SK-N-SH treated with all-trans-retinoic acid at 6 μM for 48 hours (cell line): Measurements from ENCODE around the gene S100Z.
"Not testable (repeated sequence)": the region's sequence is repeated elsewhere in the genome, so short reads cannot be mapped to it uniquely, and the experiment has no call there.

ENCODE experiments used
- ATAC-seq: fragments of 200-7000 bp; cut with Tn5 transposase; 3 replicates; pipeline ENCODE4 v1.9.1; 2020; ENCODE audit warnings: mild to moderate bottlenecking, moderate library complexity
- ARNTL ChIP-seq: fragments of 450-650 bp; formaldehyde crosslinking; IDR thresholded peaks from 2 replicates; pipeline ENCODE4 v1.5.0; 2020; ENCODE audit warnings: low read depth, mild to moderate bottlenecking, moderate library complexity, borderline replicate concordance
- BACH2 ChIP-seq: fragments of 250-450 bp; sonication (Bioruptor Pico); IDR thresholded peaks from 2 replicates; pipeline ENCODE4 v1.9.0; 2021; ENCODE audit warnings: mild to moderate bottlenecking, borderline replicate concordance
- CSDC2 ChIP-seq: fragments of 250-450 bp; sonication (Bioruptor Pico); IDR thresholded peaks from 2 replicates; pipeline ENCODE4 v1.5.0; 2020; ENCODE audit warnings: mild to moderate bottlenecking, moderate library complexity
- ESRRG ChIP-seq: fragments of 250-450 bp; sonication (Bioruptor Pico); IDR thresholded peaks from 2 replicates; pipeline ENCODE4 v1.6.1; 2021; ENCODE audit warnings: mild to moderate bottlenecking
- GLIS3 ChIP-seq: fragments of 250-450 bp; sonication (Bioruptor Pico); IDR thresholded peaks from 2 replicates; pipeline ENCODE4 v1.5.0; 2020; ENCODE audit warnings: mild to moderate bottlenecking, moderate library complexity
- ISL1 ChIP-seq: fragments of 250-450 bp; sonication (Bioruptor Pico); IDR thresholded peaks from 2 replicates; pipeline ENCODE4 v2.1.2; 2022; ENCODE audit warnings: mild to moderate bottlenecking, moderate library complexity
- OSR1 ChIP-seq: fragments of 250-450 bp; sonication (Bioruptor Pico); IDR thresholded peaks from 2 replicates; pipeline ENCODE4 v1.8.0; 2022; ENCODE audit warnings: moderate library complexity, mild to moderate bottlenecking, inconsistent platforms
- PPARA ChIP-seq: fragments of 250-450 bp; sonication (Bioruptor Pico); IDR thresholded peaks from 2 replicates; pipeline ENCODE4 v1.5.0; 2020; ENCODE audit warnings: mild to moderate bottlenecking, borderline replicate concordance
- RARB ChIP-seq: fragments of 250-450 bp; sonication (Bioruptor Pico); IDR thresholded peaks from 2 replicates; pipeline ENCODE4 v1.8.0; 2021; ENCODE audit warnings: mild to moderate bottlenecking, moderate library complexity
- SNAI2 ChIP-seq: fragments of 250-450 bp; sonication (Bioruptor Pico); IDR thresholded peaks from 2 replicates; pipeline ENCODE4 v1.5.0; 2020; ENCODE audit warnings: mild to moderate bottlenecking, moderate library complexity
- TCF4 ChIP-seq: fragments of 250-450 bp; sonication (Bioruptor Pico); IDR thresholded peaks from 2 replicates; pipeline ENCODE4 v1.8.0; 2021; ENCODE audit warnings: mild to moderate bottlenecking, moderate library complexity, borderline replicate concordance
- TOX ChIP-seq: fragments of 250-450 bp; sonication (Bioruptor Pico); IDR thresholded peaks from 2 replicates; pipeline ENCODE4 v1.8.0; 2021; ENCODE audit warnings: mild to moderate bottlenecking, moderate library complexity, borderline replicate concordance
- ZC3H10 ChIP-seq: fragments of 250-450 bp; sonication (Bioruptor Pico); IDR thresholded peaks from 2 replicates; pipeline ENCODE4 v1.5.1; 2021; ENCODE audit warnings: mild to moderate bottlenecking, moderate library complexity
- ZFP3 ChIP-seq: fragments of 250-450 bp; sonication (Bioruptor Pico); IDR thresholded peaks from 2 replicates; pipeline ENCODE4 v1.5.0; 2020; ENCODE audit warnings: mild to moderate bottlenecking, moderate library complexity
- ZFP30 ChIP-seq: fragments of 450-650 bp; formaldehyde crosslinking; IDR thresholded peaks from 2 replicates; pipeline ENCODE4 v1.5.0; 2022; ENCODE audit warnings: mild to moderate bottlenecking, moderate library complexity
- ZNF565 ChIP-seq: fragments of 450-650 bp; formaldehyde crosslinking; conservative IDR thresholded peaks from 2 replicates; pipeline ENCODE4 v1.5.0; 2020; ENCODE audit warnings: low read depth, mild to moderate bottlenecking, moderate library complexity
- ZNF70 ChIP-seq: fragments of 450-650 bp; formaldehyde crosslinking; IDR thresholded peaks from 2 replicates; pipeline ENCODE4 v1.5.0; 2020; ENCODE audit warnings: mild to moderate bottlenecking, moderate library complexity
- ZNF8 ChIP-seq: fragments of 450-650 bp; formaldehyde crosslinking; IDR thresholded peaks from 2 replicates; pipeline ENCODE4 v1.5.0; 2020; ENCODE audit warnings: mild to moderate bottlenecking, moderate library complexity
- TF ChIP-seq, protein P1 (sequence below): fragments of 250-450 bp; sonication (Bioruptor Pico); IDR thresholded peaks from 2 replicates; pipeline ENCODE4 v1.5.1; 2021; ENCODE audit warnings: mild to moderate bottlenecking, moderate library complexity
- TF ChIP-seq, protein P2 (sequence below): fragments of 250-450 bp; sonication (Bioruptor Pico); IDR thresholded peaks from 2 replicates; pipeline ENCODE4 v1.5.0; 2020; ENCODE audit warnings: mild to moderate bottlenecking, moderate library complexity
- TF ChIP-seq, protein P3 (sequence below): fragments of 250-450 bp; sonication (Bioruptor Pico); IDR thresholded peaks from 2 replicates; pipeline ENCODE4 v1.8.0; 2021; ENCODE audit warnings: low read depth, mild to moderate bottlenecking, moderate library complexity, borderline replicate concordance
- TF ChIP-seq, protein P4 (sequence below): fragments of 250-450 bp; sonication (Bioruptor Pico); IDR thresholded peaks from 2 replicates; pipeline ENCODE4 v1.8.0; 2020; ENCODE audit warnings: mild to moderate bottlenecking, moderate library complexity, borderline replicate concordance

The S100Z gene

DNA sequence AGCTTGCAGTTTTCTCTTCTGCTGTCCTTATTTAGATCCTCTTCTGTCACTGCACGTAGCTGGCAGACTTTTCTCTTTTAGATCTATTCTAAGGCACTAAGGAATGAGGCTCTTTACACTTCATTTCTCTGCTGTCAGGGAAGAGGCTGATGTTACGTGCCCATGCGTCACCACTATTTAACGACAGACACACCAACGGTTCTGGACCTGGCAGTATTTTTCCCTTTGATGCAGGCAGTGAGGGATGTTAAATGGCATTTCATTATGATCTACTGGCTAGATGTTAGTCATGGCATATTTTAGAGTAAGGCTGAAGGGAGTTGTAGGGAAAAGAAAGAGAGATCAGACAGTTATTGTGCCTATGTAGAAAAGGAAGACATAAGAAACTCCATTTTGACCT lies 94.8 kb downstream of the S100Z start:
- no peak for ATAC-seq
- TF ChIP-seq BACH2 (CRISPR knock-in tag) (no peak), CSDC2 (no peak), ZFP3 (CRISPR knock-in tag) (no peak), TOX (no peak), OSR1 (CRISPR knock-in tag) (no peak)

DNA sequence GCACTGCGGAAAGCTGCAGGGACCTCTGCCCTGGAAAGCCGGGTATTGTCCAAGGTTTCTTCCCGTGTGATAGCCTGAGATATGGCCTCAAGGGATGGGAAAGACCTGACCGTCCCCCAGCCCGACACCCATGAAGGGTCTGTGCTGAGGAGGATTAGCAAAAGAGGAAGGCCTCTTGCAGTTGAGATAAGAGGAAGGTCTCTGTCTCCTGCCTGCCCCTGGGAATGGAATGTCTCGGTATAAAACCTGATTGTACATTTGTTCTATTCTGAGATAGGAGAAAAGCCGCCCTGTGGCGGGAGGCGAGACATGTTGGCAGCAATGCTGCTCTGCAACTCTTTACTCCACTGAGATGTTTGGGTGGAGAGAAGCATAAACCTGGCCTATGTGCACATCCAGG lies 95.4 kb downstream of the S100Z start:
- ATAC-seq = not testable (repeated sequence)

DNA sequence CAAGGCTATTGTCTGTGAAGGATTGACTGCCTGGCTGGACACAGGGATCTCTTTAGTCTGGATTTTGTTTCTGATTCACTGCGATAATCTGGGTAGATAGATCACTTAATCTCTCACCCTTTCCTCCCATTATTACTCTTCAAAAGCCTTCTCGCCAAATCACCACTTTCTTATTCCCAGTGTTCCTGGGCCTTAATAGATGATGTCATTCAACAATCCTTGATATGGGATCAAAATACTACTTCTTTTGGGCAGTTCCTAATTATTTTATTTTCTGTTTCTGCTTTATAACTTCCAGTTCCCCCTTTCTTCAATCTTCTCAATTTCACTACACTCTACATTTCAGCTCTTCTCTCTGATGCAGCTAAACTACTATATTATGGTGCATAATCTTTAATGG lies 96.3 kb downstream of the S100Z start:
- TF ChIP-seq ZC3H10 (CRISPR knock-in tag) = no peak
- no peak for TF ChIP-seq ISL1 (CRISPR knock-in tag)
- TF ChIP-seq, protein P1, sequence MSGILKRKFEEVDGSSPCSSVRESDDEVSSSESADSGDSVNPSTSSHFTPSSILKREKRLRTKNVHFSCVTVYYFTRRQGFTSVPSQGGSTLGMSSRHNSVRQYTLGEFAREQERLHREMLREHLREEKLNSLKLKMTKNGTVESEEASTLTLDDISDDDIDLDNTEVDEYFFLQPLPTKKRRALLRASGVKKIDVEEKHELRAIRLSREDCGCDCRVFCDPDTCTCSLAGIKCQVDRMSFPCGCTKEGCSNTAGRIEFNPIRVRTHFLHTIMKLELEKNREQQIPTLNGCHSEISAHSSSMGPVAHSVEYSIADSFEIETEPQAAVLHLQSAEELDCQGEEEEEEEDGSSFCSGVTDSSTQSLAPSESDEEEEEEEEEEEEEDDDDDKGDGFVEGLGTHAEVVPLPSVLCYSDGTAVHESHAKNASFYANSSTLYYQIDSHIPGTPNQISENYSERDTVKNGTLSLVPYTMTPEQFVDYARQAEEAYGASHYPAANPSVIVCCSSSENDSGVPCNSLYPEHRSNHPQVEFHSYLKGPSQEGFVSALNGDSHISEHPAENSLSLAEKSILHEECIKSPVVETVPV (CRISPR knock-in tag) = no peak
- no peak for TF ChIP-seq PPARA (CRISPR knock-in tag)
- TF ChIP-seq ZNF70 (CRISPR knock-in tag) = no peak
- no peak for TF ChIP-seq ZNF565 (CRISPR knock-in tag)
- TF ChIP-seq TOX = no peak
- no peak for TF ChIP-seq BACH2 (CRISPR knock-in tag)
- TF ChIP-seq ZFP30 (CRISPR knock-in tag) = no peak
- TF ChIP-seq OSR1 (CRISPR knock-in tag) = no peak
- TF ChIP-seq, all 23 proteins: peak for 0
- ATAC-seq = no peak

DNA sequence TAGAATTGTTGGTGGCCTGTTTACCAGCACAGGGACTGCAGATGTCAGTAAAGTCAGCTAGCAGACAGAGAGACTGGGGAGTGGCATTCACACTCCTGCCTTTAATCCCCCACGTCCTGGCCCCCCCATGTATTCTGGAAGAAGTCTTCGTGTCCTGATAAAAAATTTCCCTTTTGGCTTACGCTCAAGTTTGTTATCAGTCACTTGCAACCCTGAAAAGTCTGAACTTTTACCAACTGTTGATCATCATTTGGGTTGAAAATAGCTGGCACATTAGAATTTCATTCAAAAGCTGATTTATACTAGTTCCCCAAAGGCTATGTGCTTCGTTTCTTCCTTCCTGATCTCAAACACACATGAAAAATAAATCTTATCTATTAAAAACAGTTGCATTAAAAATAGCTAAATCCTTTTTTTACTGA lies 97.3 kb downstream of the S100Z start:
- TF ChIP-seq RARB (CRISPR knock-in tag) (no peak), SNAI2 (no peak), ZFP30 (CRISPR knock-in tag) (no peak), BACH2 (CRISPR knock-in tag) (no peak), ZNF70 (CRISPR knock-in tag) (no peak), ISL1 (CRISPR knock-in tag) (no peak)
- ATAC-seq = no peak

DNA sequence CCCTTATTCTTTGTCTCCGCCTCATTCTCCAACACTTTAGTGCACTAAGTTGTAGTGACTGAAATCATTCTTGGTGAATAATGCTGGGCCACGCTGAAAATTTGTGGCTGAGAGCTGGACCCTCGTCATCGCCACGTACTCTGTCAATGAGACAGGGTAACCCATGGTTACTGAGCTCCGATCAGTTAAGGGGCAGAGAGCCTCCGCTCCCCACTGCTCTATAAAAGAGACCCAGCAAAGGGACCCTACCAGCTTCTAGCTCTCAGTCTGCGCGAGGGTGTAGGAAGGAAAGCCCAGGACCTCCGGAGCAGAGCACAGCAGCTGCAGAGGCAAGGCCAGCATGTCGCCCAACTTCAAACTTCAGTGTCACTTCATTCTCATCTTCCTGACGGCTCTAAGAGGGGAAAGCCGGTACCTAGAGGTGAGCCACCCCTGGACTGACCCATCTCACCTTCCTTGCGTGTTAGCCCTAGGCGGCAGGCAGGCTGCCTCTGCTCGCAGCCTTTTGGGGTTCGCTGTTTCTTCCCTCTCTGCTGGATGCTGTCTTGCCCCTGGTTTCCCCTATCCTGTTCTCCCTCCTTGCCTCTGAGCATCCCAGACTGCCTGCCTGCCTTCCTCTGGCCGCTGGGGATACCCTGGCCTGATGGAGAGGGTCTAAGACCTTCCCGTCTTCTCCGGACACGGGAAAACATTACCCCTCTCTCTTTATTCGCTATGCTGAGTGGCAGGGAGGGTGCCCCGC lies 103.2 kb downstream of the S100Z start, which contains the start of gene CRHBP:
TSS of gene CRHBP (plus strand) at position 251 of the 742 bp plus-strand sequence. CDS start at position 341, 90 bp downstream.
- peak; percentile 64 for ATAC-seq
- TF ChIP-seq ZNF8 (no peak), ESRRG (CRISPR knock-in tag) (no peak), PPARA (CRISPR knock-in tag) (no peak), BACH2 (CRISPR knock-in tag) (no peak), GLIS3 (CRISPR knock-in tag) (no peak), TOX (no peak), ARNTL (CRISPR knock-in tag) (no peak), ZFP3 (CRISPR knock-in tag) (no peak), ZNF70 (CRISPR knock-in tag) (no peak), RARB (CRISPR knock-in tag) (no peak), SNAI2 (no peak), OSR1 (CRISPR knock-in tag) (no peak), ZC3H10 (CRISPR knock-in tag) (no peak), CSDC2 (no peak), ZNF565 (CRISPR knock-in tag) (no peak), TCF4 (CRISPR knock-in tag) (no peak), ISL1 (CRISPR knock-in tag) (no peak)
- TF ChIP-seq, protein P2, sequence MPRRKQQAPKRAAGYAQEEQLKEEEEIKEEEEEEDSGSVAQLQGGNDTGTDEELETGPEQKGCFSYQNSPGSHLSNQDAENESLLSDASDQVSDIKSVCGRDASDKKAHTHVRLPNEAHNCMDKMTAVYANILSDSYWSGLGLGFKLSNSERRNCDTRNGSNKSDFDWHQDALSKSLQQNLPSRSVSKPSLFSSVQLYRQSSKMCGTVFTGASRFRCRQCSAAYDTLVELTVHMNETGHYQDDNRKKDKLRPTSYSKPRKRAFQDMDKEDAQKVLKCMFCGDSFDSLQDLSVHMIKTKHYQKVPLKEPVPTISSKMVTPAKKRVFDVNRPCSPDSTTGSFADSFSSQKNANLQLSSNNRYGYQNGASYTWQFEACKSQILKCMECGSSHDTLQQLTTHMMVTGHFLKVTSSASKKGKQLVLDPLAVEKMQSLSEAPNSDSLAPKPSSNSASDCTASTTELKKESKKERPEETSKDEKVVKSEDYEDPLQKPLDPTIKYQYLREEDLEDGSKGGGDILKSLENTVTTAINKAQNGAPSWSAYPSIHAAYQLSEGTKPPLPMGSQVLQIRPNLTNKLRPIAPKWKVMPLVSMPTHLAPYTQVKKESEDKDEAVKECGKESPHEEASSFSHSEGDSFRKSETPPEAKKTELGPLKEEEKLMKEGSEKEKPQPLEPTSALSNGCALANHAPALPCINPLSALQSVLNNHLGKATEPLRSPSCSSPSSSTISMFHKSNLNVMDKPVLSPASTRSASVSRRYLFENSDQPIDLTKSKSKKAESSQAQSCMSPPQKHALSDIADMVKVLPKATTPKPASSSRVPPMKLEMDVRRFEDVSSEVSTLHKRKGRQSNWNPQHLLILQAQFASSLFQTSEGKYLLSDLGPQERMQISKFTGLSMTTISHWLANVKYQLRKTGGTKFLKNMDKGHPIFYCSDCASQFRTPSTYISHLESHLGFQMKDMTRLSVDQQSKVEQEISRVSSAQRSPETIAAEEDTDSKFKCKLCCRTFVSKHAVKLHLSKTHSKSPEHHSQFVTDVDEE (CRISPR knock-in tag) = no peak
- TF ChIP-seq, protein P3, sequence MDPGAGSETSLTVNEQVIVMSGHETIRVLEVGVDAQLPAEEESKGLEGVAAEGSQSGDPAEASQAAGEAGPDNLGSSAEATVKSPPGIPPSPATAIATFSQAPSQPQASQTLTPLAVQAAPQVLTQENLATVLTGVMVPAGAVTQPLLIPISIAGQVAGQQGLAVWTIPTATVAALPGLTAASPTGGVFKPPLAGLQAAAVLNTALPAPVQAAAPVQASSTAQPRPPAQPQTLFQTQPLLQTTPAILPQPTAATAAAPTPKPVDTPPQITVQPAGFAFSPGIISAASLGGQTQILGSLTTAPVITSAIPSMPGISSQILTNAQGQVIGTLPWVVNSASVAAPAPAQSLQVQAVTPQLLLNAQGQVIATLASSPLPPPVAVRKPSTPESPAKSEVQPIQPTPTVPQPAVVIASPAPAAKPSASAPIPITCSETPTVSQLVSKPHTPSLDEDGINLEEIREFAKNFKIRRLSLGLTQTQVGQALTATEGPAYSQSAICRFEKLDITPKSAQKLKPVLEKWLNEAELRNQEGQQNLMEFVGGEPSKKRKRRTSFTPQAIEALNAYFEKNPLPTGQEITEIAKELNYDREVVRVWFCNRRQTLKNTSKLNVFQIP (CRISPR knock-in tag) = no peak
- TF ChIP-seq, protein P4, sequence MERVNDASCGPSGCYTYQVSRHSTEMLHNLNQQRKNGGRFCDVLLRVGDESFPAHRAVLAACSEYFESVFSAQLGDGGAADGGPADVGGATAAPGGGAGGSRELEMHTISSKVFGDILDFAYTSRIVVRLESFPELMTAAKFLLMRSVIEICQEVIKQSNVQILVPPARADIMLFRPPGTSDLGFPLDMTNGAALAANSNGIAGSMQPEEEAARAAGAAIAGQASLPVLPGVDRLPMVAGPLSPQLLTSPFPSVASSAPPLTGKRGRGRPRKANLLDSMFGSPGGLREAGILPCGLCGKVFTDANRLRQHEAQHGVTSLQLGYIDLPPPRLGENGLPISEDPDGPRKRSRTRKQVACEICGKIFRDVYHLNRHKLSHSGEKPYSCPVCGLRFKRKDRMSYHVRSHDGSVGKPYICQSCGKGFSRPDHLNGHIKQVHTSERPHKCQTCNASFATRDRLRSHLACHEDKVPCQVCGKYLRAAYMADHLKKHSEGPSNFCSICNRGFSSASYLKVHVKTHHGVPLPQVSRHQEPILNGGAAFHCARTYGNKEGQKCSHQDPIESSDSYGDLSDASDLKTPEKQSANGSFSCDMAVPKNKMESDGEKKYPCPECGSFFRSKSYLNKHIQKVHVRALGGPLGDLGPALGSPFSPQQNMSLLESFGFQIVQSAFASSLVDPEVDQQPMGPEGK (CRISPR knock-in tag) = no peak
- TF ChIP-seq, all 23 proteins: peak for 0
